GM20000 (cell line): ENCODE results near the gene HIRA.

ENCODE experiments used
- DNase-seq: peaks from one replicate; pipeline ENCODE4 v3.0.0; 2012; ENCODE audit warnings: low spot score
- CTCF ChIP-seq: IDR thresholded peaks from 2 replicates; pipeline ENCODE4 v1.5.1; 2012; ENCODE audit warnings: mild to moderate bottlenecking, control low read depth; ENCODE audit errors: extremely low read depth, missing control alignments

The HIRA gene

DNA sequence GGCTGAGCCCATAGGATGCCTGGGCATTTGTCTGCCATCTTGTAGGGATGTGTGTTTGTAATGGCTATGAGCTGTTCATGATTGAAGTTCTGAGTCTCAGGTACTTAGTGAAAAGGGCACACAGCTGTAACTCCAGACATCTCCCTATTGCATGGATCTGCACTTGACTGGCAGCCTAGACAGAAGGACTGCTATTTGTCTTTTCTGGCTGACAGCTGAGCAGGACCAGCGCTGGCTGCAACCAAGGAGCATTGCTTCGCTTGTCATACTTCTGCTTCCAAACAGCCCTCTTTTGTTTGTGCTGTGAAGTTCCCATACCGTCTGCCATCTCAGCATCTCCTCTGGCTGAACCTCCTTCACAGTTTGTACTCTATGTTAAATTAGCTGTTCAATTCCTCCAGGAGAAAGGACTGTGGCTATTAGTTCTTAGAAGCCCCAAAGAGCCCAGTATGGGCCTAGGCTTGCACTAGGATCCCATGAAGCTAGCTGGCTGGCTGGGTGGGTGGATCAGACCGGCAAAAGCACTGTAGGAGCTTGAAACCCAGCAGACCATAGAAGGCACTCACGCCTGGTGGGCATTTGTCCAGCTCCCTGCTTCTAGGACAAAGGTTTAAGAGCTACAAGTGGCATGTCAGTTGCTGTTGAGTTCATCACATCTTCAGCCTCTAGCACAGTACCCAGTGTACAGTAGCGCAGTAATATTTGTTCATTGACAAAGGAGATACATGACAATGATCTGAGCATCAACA, 20.4 kb downstream of the HIRA start:
- no peak for DNase-seq
- no peak for TF ChIP-seq CTCF

GRCh38 chr22:19407649-19408606, 23.6 kb downstream of the HIRA start:
- TF ChIP-seq CTCF, result no peak
- no peak for DNase-seq

- no peak for DNase-seq
- TF ChIP-seq CTCF, result no peak
These were observed 24.7 kb downstream of the HIRA start for GRCh38 chr22:19406846-19407245.

DNA sequence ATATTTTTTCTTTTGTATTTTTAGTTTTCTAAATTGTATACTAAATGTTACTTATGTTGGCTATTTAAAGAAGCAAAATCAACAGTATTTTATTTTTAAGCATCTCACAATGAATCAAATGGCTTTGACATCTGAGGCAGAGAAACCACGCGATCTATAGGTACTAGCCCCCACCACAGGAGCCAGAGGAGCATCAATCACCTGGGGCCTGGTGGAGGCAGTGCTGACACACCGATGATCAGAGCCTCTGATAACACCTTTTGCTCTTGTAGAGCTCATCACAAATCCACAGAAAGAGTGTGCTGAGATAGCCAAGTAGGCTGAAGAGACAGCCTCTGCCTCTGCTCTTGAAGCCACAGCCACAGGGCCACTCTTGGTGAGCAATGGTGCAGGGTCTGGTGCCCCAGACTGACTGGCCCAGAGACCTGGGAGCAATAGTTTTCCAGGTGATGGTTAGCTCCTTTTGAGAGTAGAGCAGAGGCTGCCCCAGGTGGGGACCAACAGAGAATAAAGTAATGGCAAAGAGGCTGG, 25.2 kb downstream of the HIRA start:
- no peak for TF ChIP-seq CTCF

GRCh38 chr22:19405652-19406051, 25.9 kb downstream of the HIRA start:
- DNase-seq, result no peak
- TF ChIP-seq CTCF, result no peak

More for the DNA sequence above, 25.2 kb downstream of the HIRA start:
- no peak for DNase-seq

DNA sequence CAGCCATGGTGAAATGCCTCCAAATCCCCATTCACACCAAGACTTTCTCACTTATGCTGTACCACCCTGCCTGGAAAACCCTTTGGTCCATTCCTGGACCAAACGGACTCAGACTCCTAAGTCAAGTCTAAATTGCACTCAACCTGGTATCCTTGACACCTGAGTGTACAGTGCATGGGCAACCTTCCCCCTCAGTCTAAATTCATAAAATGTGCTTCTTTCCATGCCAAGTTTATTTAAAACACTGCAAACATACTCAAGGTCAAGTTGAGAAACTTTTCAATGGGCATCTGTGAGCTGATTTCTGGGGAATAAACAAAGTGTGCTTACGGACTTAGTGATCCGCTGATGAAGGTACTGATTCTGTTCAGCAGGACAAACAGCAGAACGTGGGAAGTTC, 26.4 kb downstream of the HIRA start:
- no peak for TF ChIP-seq CTCF
- no peak for DNase-seq

- DNase-seq, result no peak
- no peak for TF ChIP-seq CTCF
These were observed 26.9 kb downstream of the HIRA start for GRCh38 chr22:19404676-19405075.
